ENCODE measurements around the gene LMBRD1.
"Not testable (repeated sequence)": the region's sequence is repeated elsewhere in the genome, so short reads cannot be mapped to it uniquely, and the experiment has no call there.

The LMBRD1 gene

DNA sequence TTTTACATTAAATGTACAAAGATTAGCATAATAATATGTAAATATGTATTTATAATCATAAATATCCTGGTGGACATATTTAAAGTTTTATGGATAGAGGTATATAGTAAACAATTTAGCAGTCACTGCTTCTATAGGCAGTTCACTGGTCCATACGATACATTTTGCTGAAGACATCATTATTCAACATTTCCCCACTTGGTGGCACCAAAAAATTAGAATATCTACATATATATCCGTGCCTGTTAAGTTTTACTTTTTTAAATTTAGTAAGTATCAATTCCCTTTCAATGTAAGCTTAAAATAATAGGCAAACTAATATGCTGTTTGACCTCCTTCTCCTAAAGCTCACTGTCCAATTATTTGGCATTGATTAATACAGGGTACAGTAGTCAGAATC is 64.2 kb downstream of the LMBRD1 start:
- DNase-seq (ENCODE audit: low read depth), result no peak

DNA sequence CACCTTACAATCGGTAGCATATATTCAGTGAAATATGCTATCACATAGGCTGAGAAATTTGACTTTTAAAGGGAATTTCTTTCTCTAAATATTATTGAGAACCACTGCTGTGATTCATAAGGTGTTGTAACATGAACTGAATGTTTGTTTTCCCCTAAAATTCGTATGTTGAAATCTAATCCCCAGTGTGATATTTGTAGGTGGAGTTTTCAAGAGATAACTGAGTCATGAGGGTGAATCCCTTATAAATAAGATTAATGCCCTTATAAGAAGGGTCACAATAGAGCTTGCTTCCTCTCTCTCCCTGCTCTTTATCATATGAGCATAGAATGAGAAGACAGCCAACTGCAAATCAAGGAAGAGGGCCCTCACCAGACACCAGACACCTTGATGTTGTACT is 64.8 kb downstream of the LMBRD1 start:
- DNase-seq (ENCODE audit: low read depth), result no peak

DNA sequence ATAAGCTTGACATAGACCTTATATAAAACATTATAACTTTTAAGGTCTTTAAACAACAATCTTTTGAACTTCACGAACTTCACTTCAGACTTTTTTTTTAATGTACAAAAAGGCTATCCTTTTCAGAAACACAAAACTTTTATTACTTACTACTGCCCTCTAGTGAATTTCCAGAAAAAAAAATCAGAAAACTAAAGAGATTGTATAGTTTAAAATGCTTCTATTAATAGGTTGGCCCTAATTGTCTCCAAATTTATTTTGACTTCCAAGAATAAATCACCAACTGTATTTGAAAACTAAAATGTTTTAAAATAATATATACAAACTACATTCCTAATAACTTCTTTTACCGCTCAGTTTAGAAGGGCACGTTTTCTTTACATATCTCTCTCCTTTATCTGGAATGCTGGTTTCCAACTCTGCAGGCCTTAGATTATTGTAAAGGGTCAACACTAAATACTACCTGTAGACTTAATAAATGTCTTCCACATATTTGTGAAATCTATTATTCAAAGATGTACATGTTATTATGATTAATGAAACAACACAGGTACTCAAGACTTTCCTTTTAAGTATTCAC is 66.8 kb downstream of the LMBRD1 start:
- DNase-seq (ENCODE audit: low read depth), result no peak

DNA sequence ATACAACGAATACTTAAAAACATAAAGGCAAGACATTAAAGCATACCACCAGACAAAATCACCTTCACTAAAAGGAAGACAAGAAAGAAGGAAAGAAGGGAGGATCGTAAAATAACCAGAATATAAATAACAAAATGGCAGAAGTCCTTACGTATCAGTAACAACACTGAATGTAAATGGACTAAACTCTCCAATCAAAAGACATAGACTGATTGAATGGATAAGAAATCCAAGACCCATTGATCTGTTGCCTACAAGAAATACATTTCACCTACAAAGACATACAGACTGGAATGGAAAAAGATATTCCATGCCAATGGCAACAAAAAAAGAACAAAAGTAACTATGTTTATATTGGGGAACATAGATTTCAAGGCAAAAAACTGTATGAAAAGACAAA is 74.1 kb downstream of the LMBRD1 start:
- DNase-seq (ENCODE audit: low read depth), result no peak

DNA sequence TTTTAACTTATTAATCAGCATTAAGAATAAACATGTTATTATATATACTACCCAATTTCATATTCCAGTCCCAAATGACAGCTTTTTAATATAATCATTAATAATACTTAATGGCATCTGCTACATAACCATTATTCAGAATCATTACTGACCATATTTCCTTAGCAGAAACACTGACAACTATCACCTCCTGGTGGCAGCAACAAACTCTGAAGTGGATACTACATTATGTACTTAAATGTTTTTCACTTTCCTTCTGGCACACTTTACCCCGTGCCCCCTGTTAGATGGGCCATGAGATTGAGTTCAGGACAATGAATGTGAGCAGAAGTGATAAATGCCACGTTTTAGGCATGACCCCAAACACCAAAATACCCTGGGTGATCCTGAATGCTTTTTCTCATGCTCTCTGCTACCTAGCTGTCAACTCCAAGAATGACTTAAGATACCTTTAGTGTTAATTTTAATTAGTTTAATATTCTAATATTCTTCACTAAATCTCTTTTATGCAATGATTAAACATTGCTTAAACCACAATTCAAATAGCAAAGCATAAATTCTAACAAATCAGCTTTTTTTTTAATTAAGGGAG is 77.1 kb downstream of the LMBRD1 start:
- DNase-seq (ENCODE audit: low read depth), result no peak

DNA sequence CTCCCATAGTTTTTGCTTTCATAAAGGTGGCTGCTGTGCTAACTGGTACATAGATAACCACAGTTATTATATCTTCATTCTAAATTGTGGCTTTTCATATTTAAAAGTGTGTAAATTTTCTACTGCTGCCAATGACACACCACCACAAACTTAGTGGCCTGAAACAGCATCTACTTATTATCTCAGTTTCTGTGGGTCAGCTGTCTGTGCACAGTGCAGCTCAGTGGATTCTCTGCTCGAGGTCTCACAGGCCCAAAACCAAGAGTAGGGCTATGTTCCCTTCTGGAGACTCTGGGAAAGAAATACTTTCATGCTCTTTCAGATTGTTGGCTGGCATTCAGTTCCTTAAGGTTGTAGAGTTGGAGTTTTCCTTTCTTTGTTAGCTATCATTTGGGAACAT is 90.1 kb downstream of the LMBRD1 start:
- DNase-seq (ENCODE audit: low read depth), result no peak

DNA sequence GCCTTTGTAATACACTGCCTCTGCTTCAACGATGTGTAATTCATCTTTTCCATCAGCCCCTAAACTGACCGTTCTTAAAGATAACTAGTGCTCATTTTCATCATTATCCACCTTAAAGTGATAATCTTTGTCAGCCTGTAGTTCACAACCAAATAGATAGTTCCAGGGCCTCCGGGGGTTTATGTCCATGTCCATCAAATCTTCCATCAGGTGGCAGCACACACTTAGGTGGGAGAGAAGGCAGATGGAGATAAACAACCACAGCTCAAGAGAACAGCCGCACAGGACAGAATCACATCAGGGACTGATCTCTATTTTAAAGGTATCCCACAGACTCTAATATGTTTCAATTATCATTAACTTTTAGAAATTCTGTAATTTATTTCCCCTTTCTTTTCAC is 90.9 kb downstream of the LMBRD1 start:
- DNase-seq (ENCODE audit: low read depth), result no peak

DNA sequence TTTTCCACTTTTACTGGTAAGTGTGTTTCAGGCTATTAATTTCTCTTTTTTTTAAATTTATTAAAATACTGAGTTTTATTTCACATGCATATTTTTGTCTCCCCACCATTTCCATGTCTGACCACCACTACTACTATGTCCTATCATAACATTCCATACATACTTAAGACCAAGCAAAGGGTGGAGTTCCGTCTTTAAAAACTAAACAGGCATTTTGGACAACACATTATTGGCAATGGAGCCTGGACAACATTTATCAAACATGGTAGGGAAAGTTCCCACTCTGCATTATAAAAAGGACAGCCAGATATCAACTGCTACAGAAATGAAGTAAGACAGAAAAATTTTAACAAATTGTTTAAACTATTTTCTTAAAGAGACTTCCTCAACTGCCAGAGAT is 91.9 kb downstream of the LMBRD1 start:
- no peak for DNase-seq (ENCODE audit: low read depth)

DNA sequence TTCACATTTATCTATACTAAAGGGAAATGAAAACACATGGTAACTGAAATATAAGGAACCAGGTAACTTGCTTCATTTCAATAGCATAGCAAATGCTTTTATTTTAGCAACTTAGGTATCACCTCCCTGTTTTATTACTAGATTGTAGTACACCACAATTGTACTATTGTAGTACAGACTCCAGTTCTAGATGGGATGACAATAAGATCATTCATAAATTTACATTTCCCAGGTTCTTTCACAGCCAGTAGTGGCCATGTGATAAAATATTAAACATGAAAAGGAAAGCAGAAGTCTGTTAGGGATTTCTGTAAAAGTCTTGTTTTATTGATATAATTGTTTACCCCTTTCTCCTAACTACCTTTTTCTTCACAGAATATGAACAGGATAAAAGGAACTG is 97.2 kb downstream of the LMBRD1 start:
- no peak for DNase-seq (ENCODE audit: low read depth)

DNA sequence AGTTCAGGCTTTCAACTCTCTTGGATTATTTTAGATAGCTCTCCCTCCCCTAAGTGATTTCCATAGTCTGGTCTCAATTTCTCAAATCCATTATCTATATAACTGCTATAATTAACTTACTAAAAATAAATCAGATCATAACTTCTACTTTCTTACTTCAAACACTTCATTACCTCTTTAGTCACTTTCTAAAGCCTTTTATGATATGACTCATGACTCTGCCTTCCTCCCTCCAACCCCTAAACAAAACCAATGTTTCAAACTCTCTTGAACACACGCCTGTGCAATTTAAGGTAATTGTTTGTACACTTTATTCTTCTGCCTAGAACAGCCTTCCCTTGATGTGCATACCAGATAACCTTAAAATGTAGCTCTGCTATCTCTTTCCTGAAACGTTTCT is 100.5 kb downstream of the LMBRD1 start:
- DNase-seq (ENCODE audit: low read depth), result no peak

DNA sequence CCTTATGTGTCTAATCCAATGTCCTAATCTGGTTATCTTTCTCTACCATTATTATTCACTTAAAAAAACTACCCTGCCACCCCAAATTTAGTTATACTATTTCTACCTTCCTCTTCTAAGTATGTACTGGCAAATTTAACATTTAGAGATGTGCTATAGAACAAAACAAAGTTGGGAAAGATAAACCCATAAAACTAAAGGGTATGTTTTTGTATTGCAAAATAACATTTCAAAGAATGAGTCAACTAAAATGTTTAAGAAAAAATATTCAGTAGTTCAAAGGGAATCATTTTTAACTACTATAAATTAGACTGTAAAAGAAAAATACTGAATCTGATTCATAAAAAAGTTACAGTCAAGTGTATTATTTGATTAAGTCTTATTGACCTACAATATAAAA is 103.0 kb downstream of the LMBRD1 start:
- DNase-seq (ENCODE audit: low read depth), result no peak

DNA sequence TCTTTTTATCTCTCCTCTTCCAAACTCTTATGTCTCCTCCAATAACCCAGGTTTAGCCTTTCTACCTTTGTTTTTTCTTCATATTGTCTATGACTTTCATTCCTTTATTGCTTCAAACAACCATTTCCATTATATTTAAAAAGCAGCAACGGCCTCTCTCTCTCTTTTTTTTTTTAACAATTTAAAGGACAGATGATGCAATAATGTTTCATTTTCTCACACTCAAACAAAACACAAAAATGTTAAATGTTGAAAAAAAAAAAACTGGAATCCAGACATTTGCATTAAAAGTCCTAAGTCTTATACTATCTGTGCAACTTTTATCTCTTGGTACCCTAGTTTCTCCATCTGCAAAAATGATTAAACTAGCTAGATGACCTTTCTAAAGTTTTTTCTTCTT is 105.8 kb downstream of the LMBRD1 start:
- DNase-seq (ENCODE audit: low read depth), result no peak

DNA sequence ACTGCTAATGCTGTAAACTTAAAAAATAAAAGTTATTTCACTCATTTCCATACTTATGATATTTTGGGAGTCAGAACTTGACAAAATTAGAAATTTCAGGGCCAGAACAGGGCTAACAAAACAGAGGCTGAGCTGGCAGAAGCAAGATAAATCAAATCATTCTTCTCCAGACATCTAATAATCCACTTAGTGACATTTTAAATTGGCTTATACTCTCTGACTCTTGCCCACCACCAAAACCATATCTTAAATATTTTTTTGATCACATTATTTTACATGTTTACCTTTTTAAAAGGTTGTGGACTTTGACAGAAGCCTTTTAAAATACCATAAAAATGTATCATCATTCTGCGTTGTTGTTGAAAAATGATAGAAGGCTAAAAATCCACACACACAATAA is 116.5 kb downstream of the LMBRD1 start:
- DNase-seq (ENCODE audit: low read depth), result no peak

DNA sequence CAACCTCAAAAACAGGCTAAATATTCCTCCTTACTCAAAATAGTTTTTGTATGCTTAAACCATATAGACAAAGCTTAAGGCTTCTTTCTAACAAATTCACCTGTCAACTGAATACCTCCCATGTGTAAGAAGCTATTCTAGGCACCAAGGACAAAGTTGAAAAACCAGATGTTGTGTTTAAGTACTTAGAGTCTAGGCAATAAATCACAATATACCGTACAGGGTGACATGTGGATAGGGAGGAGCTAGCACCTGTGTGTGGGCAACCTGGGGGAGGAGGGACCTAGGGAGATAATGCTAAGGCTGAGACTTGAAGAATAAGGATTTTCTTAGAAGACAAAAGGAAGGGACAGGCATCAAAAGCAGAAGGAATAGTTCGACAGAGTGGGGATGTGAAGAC is 123.5 kb downstream of the LMBRD1 start:
- no peak for DNase-seq (ENCODE audit: low read depth)

DNA sequence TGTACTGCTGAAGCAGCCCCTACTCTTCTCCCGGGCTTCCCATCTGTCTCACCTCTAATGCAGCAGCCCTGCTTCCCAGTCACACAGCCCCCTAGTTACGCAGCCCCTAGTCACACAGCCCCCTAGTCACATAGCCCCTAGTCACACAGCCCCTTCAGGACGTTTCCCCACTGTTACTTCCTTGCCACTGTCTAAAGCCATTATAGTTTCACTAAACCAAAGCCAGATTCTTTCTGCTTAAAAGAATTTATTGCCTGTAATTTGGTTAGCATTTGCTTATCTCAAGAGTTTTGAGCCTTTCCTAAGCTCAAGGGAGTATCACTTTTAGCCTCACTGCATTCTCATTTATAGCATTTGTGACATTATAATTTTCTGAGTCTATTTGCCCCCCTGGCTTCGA is 127.9 kb downstream of the LMBRD1 start:
- DNase-seq (ENCODE audit: low read depth), result no peak

DNA sequence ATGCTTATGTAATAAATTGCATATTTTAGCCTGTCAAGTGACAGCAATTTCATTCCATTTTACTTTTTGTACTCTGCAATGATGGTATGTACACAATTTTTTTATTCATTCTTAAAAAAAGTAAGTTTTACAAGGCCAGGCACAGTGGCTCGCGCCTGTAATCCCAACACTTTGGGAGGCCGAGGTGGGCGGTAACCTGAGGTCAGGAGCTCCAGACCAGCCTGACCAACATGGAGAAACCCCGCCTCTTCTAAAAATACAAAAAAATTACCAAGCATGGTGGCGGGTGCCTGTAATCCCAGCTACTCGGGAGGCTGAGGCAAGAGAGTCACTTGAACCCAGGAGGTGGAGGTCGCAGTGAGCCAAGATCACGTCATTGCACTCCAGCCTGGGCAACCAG is 130.0 kb downstream of the LMBRD1 start:
- DNase-seq (ENCODE audit: low read depth), result not testable (repeated sequence)

DNA sequence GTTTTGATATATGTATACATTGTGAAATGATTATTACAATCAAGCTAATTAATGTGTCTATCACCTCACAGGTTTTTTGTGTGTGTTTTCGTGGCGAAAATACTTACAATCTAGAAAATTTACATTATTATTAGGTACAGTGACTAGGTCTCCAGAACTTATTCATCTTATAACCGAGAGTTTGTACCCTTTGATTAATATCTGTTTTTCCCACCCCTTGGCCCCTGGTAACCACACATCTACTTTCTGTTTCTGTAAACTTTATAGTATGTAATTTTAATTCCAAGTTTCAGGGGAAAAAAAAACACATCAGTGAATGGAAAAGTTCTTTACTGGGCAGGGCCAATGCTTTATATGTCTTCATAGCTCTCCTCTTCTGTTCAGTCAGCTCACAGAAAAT is 131.4 kb downstream of the LMBRD1 start:
- DNase-seq (ENCODE audit: low read depth), result no peak

DNA sequence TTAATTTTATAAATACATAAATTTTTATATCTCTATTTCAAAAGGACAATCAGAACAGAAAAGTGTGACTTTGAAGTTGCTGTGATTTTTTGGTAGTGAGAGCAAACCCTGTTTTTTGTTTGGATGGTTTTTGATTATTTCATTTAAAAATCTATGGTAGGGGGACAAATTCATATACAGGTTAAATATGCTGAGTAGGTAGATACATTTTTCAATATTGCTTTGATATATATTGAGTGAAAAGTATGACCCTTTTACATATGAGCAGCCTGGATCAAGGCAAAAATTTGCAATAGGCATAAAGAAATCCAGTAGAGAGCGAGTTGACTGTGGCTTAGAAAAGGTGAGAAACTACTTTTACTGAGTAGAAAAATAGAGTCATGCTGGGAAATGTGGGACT is 132.3 kb downstream of the LMBRD1 start:
- DNase-seq (ENCODE audit: low read depth), result no peak

DNA sequence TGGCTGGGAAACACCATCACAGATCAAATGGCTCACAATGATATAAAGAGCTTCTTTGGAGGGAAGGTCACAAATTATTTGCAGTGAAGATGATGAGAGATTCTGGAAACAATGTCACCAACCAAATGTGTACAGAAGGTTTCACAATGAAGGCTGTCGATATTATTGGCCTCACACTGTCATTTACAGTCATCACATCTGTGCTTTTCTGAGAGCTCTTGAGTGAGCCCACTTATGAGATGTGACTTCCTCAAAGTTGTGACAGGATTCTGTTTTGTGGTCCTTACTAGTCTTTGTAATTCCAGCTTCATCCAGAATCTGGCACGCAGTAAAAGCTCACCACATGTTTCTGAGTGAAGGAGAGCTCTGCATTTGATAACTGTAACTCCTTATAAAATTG is 133.6 kb downstream of the LMBRD1 start:
- DNase-seq (ENCODE audit: low read depth), result no peak

DNA sequence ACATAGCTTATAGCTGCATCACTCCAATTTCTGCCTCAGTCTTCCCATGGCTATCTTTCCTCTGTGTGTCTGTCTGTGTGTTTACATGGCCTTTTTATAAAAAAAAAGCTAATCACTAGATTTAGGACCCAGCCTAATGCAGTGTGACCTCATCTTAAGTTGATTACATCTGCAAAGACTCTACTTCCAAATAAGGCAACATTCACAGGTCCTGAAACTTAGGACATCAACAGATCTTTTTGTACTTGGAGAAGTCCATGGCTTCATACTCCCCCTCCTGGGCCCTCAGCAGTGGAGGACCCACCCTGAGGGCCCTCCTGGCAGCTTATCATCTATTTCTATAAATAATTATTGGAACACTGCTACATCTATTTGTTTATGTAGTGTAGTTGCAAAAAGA is 146.1 kb downstream of the LMBRD1 start:
- DNase-seq (ENCODE audit: low read depth), result no peak

DNA sequence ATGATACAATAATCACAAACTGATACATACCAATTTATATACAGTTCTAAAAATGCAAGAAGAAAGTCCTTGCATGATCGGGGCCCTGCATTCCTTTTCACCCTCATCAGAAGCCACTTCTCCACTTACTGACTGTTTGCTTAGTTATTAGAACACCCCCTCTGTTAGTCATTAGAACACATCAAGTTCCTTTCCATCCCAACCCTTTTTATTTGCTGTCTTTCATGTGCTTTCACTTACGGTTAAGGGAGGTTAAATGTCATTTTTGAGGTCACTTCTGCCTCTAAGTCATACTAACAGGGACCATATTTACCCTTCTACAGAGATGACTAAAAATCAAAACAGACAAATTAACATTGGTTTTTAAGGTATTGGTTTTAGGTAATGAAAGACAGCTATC is 149.1 kb downstream of the LMBRD1 start:
- no peak for DNase-seq (ENCODE audit: low read depth)

DNA sequence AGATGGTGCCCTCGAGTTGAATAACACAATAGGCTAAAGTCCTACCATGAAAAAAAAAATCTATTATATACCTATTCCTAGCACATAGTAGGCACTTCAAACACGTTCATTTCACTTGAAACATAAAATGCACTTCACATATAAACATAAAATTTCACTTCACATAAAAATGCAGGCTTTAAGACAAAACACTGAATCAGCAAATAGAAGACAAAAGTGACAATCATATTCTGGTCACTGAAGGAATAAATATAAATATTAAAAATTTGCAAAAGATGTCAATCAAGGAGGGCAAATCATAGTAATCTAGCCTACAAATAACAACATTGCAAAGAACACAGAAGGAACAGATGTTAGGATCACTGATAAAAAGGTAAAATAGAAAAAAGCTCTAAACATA is 153.1 kb downstream of the LMBRD1 start:
- no peak for DNase-seq (ENCODE audit: low read depth)

DNA sequence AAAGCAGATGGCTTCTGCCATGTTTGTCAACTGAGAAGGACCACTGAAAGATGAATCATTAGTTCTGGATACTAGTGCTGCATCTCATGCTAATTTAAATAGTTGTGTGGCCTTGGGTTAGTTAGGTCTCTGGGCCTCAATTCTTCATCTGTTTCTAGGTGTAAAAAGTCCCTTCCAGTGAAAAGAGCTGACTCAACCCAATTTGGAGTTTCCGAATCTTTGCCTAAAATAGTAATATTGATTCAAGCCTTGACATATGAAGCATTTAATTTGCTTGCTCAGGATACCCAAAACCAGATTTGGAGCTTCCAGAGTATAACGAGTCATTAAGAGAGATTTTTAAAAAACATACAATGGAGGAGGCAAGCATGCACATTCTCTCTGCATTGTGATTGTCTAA is 163.9 kb downstream of the LMBRD1 start:
- no peak for DNase-seq (ENCODE audit: low read depth)

DNA sequence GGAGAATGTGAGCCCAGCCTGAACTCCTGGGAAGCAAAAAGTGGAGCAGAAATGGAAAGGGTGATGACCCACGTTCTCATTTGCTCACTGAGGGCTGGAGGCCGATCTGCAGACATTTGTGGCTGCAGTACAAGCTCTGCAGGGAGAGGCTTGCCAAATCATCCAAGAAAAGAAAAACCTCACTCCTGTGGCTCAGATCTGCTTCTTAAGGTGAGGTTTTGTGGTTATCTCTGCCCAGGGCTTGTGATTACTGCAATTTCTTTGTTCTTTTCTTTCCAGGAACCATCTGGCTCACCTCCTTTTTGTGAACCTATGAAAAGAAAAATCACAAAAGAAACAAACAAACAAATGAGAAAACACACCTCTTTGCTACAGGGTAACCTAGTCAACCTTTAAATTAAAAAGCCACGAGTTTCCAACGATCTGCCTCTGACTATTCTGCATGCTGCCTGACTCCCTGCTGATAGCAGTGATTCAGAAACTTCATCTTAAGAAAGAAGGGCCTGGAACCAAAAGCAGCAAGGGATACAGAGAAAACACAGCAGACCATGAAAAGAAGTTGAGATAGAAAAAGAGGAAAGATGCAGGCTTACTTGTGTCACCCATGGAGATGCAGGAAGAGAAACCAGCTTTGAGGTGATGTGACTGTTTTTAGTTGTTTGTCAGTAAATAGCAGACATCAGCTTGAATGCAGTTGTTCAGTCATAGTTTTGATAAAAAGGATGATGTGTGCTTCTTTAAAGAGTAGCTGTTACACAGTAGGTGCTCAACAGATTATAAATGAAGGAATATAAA is 165.1 kb downstream of the LMBRD1 start:
- DNase-seq (ENCODE audit: low read depth), result no peak

All from stimulated activated CD8-positive, alpha-beta memory T cell treated with anti-CD3 and anti-CD28 coated beads, Interleukin-7, amount 100 ng/mL, for 24 hours (primary cell).